Measurements from ENCODE around the gene CCNB2. TPM values are rescaled to one million over a fixed set of nuclear protein-coding genes. Genes with fewer than 3 reads are reported as not detected.

The CCNB2 gene
- total RNA-seq, 1 donor from 2014 or later, result 5.9 TPM

GRCh38 chr15:59174151-59174834 is 69.3 kb downstream of the CCNB2 start:
- no peak for DNase-seq (ENCODE audit: extremely low spot score in 2 of 2)
- intact Hi-C loops (cut with DNase I), result no loop called here
- peaks cover 0 to 3% of the 10 kb centered on the region in 2 donors for H3K36me3 ChIP-seq
- TF ChIP-seq CTCF (IDR thresholded peaks at IDR 0.05), result no peak
- TF ChIP-seq POLR2A (IDR thresholded peaks at IDR 0.05), result no peak
- no peak for TF ChIP-seq POLR2AphosphoS5 (IDR thresholded peaks at IDR 0.05; ENCODE audit: insufficient read depth in 1 of 2, low read depth in 1 of 2)
- H3K4me1 ChIP-seq, result peaks cover 41% of the 10 kb centered on the region
- H3K27ac ChIP-seq, result peak overlapping the region; percentile 78
- no peak overlapping the region for H3K4me3 ChIP-seq
- no peaks in the 10 kb centered on the region for H3K9me3 ChIP-seq
- no peaks in the 10 kb centered on the region for H3K27me3 ChIP-seq

MicroRNAs encoded within 50 kb of the gene (microRNA counts, 767-probe panel; counts per million panel counts)
- 238 to 261 counts per million in 2 donors for microRNA hsa-miR-2116-5p

Small RNA genes within 50 kb of the gene (microRNA-seq; reads per million reads assigned to microRNA genes)
- 2.9 reads per million for gene MIR2116 (ENCODE audit: borderline number of aligned reads, borderline replicate concordance)

Small RNA genes within 50 kb of the gene (small RNA-seq; reads per million reads assigned to genes)
- 0.26 reads per million for gene MIR2116

Other genes starting within 250 kb of the CCNB2 start
- 76.9 TPM for gene SLTM, start 171.5 kb upstream of the CCNB2 start, total RNA-seq
- 35.6 TPM for gene RNF111, start 117.5 kb upstream of the CCNB2 start, total RNA-seq
- gene LDHAL6B, start 101.7 kb downstream of the CCNB2 start, total RNA-seq, result not detected